Measurements from ENCODE around the gene ELAC2.

The ELAC2 gene

DNA sequence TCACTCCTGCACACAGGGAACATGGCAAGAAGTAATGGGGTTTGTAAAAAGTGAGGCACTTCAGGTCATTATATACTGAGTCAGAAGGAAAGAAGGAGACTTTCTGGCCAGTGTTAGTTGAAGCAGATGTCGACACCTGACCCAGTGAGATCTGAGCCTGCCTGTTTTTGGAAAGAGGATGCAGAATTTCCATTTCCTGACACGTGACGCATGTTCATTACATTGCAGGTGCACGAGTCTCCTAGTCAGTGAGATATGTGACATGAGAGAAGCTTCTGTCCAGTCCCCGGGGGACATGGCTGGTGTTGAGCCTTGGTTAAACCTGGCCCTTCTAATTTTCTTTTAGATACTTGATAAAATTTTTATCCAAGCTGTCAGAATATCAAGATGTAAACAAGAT lies 62.3 kb downstream of the ELAC2 start:
- DNase-seq (ENCODE audit: low read depth in 3 of 3): no peak

DNA sequence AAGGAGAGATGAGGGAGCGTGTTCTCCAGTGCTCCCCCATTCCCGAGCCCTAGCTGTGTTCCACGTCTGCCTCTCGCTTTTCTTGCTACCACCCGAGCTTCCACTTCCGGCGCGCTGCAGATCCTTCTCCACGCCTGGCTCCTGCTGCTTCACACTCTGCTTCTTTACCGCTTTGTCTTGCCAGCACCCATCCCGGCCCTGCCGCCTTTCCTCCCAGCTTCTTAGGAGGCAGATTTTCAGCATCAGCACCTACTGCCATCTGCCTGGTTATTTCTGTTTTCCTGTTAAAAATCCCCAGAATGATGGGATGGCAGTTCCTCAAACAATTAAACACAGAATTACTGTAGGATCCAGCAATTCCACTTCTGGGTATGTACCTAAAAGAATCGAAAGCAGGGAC lies 64.7 kb downstream of the ELAC2 start:
- no peak for DNase-seq (ENCODE audit: low read depth in 3 of 3)

DNA sequence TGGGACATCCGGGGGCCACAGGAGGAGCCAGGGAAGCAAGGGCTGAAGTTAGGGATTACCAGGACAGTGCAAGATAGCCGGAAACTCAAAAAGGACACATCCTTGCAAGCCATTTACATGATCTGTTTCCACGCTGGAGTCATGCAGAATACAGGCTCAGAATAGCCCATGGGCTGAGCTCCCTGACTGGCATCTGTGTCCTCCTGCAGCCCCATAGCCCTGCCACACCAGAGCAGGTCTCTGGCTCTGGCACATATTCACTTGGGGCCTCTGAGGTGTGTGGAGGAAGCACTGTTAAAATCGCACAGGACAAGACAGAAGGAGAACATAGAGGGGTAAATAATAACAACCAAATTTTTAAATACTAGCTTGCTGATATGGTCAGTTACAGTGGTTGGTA lies 65.8 kb downstream of the ELAC2 start:
- no peak for DNase-seq (ENCODE audit: low read depth in 3 of 3)

DNA sequence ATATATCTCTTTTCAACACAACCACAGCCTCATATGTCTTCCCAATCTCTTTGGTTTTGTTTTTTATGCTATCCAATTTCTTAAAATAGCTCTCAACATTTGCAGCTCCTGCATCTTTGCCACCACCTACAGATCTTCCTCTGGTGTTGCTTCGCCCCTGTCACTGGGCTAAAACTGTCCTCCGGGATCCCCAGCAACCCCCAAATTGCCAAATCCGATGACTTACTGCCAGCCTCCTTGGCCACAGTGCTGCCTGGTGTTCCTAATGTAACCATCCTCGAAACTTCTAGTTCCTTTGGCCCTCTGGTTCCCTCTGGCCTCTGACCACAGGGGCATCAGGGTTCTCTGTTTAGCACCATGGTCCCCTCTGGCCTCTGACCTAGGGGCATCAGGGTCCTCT lies 70.8 kb downstream of the ELAC2 start:
- DNase-seq (ENCODE audit: low read depth in 3 of 3): no peak
